Peyer's patch (tissue), 4 donors: ENCODE measurements around the gene CACTIN.

Experiments
- CTCF ChIP-seq, 6 experiments: fragments of 450-650 bp in 4 of 6; fragments of 200-600 bp in 2 of 6; sonication (generic) in 1 of 6; IDR thresholded peaks; one replicate each; pipeline ENCODE4 v1.5.1; 2017 to 2019; ENCODE audit warnings: antibody characterized with exemption in 6 of 6, mild to moderate bottlenecking in 3 of 6, moderate library complexity in 1 of 6
- POLR2A ChIP-seq, 2 donors: fragments of 450-650 bp; IDR thresholded peaks; one replicate each; pipeline ENCODE4 v1.5.1; 2017; ENCODE audit warnings: antibody characterized with exemption in 2 of 2, mild to moderate bottlenecking in 2 of 2, moderate library complexity in 2 of 2

- no peak for TF ChIP-seq POLR2A (IDR thresholded peaks at IDR 0.05)
- TF ChIP-seq CTCF (IDR thresholded peaks at IDR 0.05): no peak
These were observed 9.9 kb upstream of the CACTIN start for GRCh38 chr19:3636506-3636905.
